GM19395 (cell line): ENCODE results near the gene EFCAB12.

Experiments used
- ATAC-seq: cut with Tn5 transposase; IDR thresholded peaks from one replicate; pipeline ENCODE4 v1.9.1; 2021; ENCODE audit warnings: mild to moderate bottlenecking, moderate library complexity; ENCODE audit not compliant: unreplicated experiment

The EFCAB12 gene

GRCh38 chr3:129428376-129429079 lies at the start of gene EFCAB12:
TSS of gene EFCAB12 (minus strand) at chr3:129428636. CDS start at chr3:129428488, 148 bp downstream.
- peak; percentile 90 for ATAC-seq

GRCh38 chr3:129476586-129476985 lies 48.1 kb upstream of the EFCAB12 start:
- no peak for ATAC-seq

GRCh38 chr3:129475863-129476262 lies 47.4 kb upstream of the EFCAB12 start:
- no peak for ATAC-seq

GRCh38 chr3:129474984-129475804 lies 46.8 kb upstream of the EFCAB12 start:
- no peak for ATAC-seq

GRCh38 chr3:129473769-129474152 lies 45.3 kb upstream of the EFCAB12 start:
- ATAC-seq = no peak

- no peak for ATAC-seq
These were observed 44.8 kb upstream of the EFCAB12 start for GRCh38 chr3:129473067-129473768.

- no peak for ATAC-seq
These were observed 42.4 kb upstream of the EFCAB12 start for GRCh38 chr3:129470861-129471260.

GRCh38 chr3:129469026-129469425 lies 40.6 kb upstream of the EFCAB12 start:
- ATAC-seq = no peak

GRCh38 chr3:129467932-129468331 lies 39.5 kb upstream of the EFCAB12 start:
- ATAC-seq = no peak

- no peak for ATAC-seq
These were observed 35.3 kb upstream of the EFCAB12 start for GRCh38 chr3:129463716-129464115.

GRCh38 chr3:129463094-129463493 lies 34.7 kb upstream of the EFCAB12 start:
- ATAC-seq = no peak

- no peak for ATAC-seq
These were observed 34.0 kb upstream of the EFCAB12 start for GRCh38 chr3:129462361-129462968.

- no peak for ATAC-seq
These were observed 33.2 kb upstream of the EFCAB12 start for GRCh38 chr3:129461461-129462146.

- ATAC-seq = no peak
These were observed 32.6 kb upstream of the EFCAB12 start for GRCh38 chr3:129461022-129461421.

- ATAC-seq = no peak
These were observed 32.1 kb upstream of the EFCAB12 start for GRCh38 chr3:129460572-129460971.

- no peak for ATAC-seq
These were observed 31.7 kb upstream of the EFCAB12 start for GRCh38 chr3:129460155-129460554.

- ATAC-seq = no peak
These were observed 25.3 kb upstream of the EFCAB12 start for GRCh38 chr3:129453732-129454131.

- ATAC-seq = no peak
These were observed 21.1 kb upstream of the EFCAB12 start for GRCh38 chr3:129449279-129450115.

- ATAC-seq = no peak
These were observed 19.9 kb upstream of the EFCAB12 start for GRCh38 chr3:129448186-129448895.
